Gastrocnemius medialis (tissue), 4 donors: ENCODE measurements around the gene DEDD2.

ENCODE experiments used
- POLR2A ChIP-seq, 2 donors: fragments of 450-650 bp; IDR thresholded peaks; one replicate each; pipeline ENCODE4 v1.6.1; 2017; ENCODE audit warnings: antibody characterized with exemption in 2 of 2, mild to moderate bottlenecking in 2 of 2, moderate library complexity in 2 of 2
- TF ChIP-seq, protein P1 (sequence below), 5 experiments: fragments of 450-650 bp in 3 of 5; fragments of 200-600 bp in 2 of 5; sonication (generic) in 2 of 5; IDR thresholded peaks in 4 of 5; conservative IDR thresholded peaks in 1 of 5; 1 replicate in 4 of 5; 2 replicates in 1 of 5; pipeline ENCODE4 v1.5.1; 2016 to 2019; ENCODE audit warnings: antibody characterized with exemption in 5 of 5, mild to moderate bottlenecking in 3 of 5, moderate library complexity in 3 of 5

DNA sequence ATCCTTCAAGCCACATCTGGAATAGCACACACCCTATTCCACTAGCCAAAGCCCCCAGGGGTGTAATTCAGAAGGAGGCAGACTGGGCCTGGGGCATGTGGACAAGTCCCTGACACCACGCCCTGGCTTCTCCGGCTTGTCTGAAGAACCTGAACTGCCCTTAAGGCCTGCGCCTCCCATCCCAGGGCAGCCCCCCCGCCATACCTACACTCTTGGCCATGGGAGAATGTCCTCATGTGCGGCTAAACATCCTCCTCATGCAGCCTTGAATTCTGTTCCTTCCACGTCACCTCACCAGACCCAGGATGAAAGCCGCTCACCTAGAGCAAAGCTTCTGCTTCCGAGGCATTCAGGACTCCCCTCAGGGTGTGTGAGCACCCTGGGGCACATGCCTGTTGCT, 60.9 kb downstream of the DEDD2 start:
- TF ChIP-seq POLR2A (IDR thresholded peaks at IDR 0.05), result no peak
- TF ChIP-seq, protein P1, sequence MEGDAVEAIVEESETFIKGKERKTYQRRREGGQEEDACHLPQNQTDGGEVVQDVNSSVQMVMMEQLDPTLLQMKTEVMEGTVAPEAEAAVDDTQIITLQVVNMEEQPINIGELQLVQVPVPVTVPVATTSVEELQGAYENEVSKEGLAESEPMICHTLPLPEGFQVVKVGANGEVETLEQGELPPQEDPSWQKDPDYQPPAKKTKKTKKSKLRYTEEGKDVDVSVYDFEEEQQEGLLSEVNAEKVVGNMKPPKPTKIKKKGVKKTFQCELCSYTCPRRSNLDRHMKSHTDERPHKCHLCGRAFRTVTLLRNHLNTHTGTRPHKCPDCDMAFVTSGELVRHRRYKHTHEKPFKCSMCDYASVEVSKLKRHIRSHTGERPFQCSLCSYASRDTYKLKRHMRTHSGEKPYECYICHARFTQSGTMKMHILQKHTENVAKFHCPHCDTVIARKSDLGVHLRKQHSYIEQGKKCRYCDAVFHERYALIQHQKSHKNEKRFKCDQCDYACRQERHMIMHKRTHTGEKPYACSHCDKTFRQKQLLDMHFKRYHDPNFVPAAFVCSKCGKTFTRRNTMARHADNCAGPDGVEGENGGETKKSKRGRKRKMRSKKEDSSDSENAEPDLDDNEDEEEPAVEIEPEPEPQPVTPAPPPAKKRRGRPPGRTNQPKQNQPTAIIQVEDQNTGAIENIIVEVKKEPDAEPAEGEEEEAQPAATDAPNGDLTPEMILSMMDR (IDR thresholded peaks at IDR 0.05 in 4 of 5, conservative IDR thresholded peaks at IDR 0.05 in 1 of 5), result no peak
